ENCODE data around the gene OR2A42. TPM values are rescaled to one million over a fixed set of nuclear protein-coding genes. Genes with fewer than 3 reads are reported as not detected.
"Not testable (repeated sequence)": the region's sequence is repeated elsewhere in the genome, so short reads cannot be mapped to it uniquely, and the experiment has no call there.

Gene OR2A42
- total and polyA plus RNA-seq, 2 donors (not counting 1 experiment from before 2014, with no cell fraction given) = under 0.01 to 0.02 TPM

DNA sequence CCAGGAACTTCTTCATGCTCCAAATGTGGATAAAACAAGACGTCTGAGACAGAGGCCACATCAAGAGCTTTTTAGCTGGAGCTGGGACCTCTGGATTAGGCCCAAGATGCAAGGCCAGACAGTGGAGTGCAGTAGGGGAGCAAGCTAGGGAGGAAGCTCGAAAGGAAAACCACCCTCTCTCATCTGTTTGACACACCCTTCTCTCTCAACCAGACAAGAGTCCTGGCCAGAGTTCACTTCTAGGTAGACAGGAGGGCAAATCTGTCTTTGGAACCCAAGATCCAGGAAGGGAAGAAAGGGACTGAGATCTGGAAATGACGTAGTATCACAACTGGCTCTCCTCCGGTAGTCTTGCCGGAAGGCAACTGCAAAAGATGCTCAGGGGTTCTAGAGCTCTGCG lies 45.0 kb downstream of the OR2A42 start:
- H3K27ac ChIP-seq (ENCODE audit: insufficient read depth, low read length); H3K9ac ChIP-seq (ENCODE audit: insufficient read depth, low read length); H3K79me2 ChIP-seq (ENCODE audit: control insufficient read depth, insufficient read depth, low read length); H3K4me2 ChIP-seq (ENCODE audit: extremely low read depth, insufficient read depth, low read length); H3K4me1 ChIP-seq (ENCODE audit: control insufficient read depth, extremely low read depth, insufficient read depth, low read length); H3K4me3 ChIP-seq (replicated peaks in 1 of 4; ENCODE audit: control extremely low read depth in 1 of 4, insufficient read depth in 1 of 4, low read depth in 3 of 4, low read length in 4 of 4); H2AFZ ChIP-seq (ENCODE audit: low read length); H3K9me3 ChIP-seq (ENCODE audit: control insufficient read depth, insufficient read depth, low read depth, low read length); H3K27me3 ChIP-seq (ENCODE audit: control insufficient read depth, insufficient read depth, low read length); H3K36me3 ChIP-seq (ENCODE audit: control insufficient read depth, insufficient read depth, low read length); DNase-seq (ENCODE audit: low read depth in 2 of 2); H4K20me1 ChIP-seq (ENCODE audit: control insufficient read depth, extremely low read depth, insufficient read depth, low read length): not testable (repeated sequence)

DNA sequence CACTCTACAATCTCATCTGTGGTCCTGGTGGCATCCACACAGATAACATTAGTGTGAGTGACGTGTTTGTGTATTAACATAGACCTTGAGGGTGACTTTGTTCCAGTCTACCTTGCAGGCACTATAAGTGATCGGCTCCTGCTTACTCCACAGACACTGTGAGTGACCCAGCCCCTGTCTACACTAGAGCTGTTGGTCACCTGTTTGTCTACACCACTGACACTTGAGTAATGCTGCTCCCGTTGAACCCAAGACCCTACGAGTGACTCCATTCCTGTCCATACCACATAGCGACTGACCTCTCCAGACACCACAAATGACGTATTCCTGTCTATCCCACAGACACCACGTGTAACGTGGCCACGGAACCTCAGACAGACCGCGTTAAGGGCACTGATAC lies 45.6 kb downstream of the OR2A42 start:
- not testable (repeated sequence) for H3K4me2 ChIP-seq (ENCODE audit: extremely low read depth, insufficient read depth, low read length); H3K27ac ChIP-seq (ENCODE audit: insufficient read depth, low read length); H3K79me2 ChIP-seq (ENCODE audit: control insufficient read depth, insufficient read depth, low read length); H4K20me1 ChIP-seq (ENCODE audit: control insufficient read depth, extremely low read depth, insufficient read depth, low read length); H2AFZ ChIP-seq (ENCODE audit: low read length); H3K9ac ChIP-seq (ENCODE audit: insufficient read depth, low read length); H3K27me3 ChIP-seq (ENCODE audit: control insufficient read depth, insufficient read depth, low read length); H3K36me3 ChIP-seq (ENCODE audit: control insufficient read depth, insufficient read depth, low read length); H3K9me3 ChIP-seq (ENCODE audit: control insufficient read depth, insufficient read depth, low read depth, low read length); H3K4me1 ChIP-seq (ENCODE audit: control insufficient read depth, extremely low read depth, insufficient read depth, low read length); H3K4me3 ChIP-seq (replicated peaks in 1 of 4; ENCODE audit: control extremely low read depth in 1 of 4, insufficient read depth in 1 of 4, low read depth in 3 of 4, low read length in 4 of 4); DNase-seq (ENCODE audit: low read depth in 2 of 2)

DNA sequence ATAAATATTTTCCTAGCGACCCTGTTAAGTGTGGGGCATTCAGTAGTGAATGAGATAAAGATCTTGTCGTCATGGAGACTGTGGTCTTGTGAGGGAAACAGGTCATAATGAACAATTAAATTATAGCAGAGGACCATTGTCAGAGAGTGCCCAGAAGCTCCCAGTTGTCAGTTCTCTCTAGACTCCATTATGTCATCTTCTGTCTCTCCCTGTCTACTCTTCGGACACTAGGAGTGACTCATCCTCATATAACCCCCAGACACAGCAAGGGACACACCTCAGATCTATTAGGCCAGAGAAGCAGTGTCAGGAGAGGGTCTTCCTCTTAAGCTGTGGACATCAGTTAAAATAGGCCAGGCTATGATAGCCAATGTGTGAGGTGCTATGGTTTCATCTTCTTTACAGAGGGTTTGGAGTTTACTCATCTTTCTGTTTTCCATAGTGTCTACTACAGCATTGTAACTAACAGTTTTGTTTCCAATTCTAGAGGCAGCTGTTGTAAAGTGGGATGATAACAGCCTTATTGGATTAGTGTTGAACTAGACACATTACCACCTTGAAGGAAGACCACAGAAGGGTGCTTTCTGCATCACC lies 50.7 kb downstream of the OR2A42 start:
- not testable (repeated sequence) for H3K4me1 ChIP-seq (ENCODE audit: control insufficient read depth, extremely low read depth, insufficient read depth, low read length); H3K36me3 ChIP-seq (ENCODE audit: control insufficient read depth, insufficient read depth, low read length); H3K27me3 ChIP-seq (ENCODE audit: control insufficient read depth, insufficient read depth, low read length); H3K4me3 ChIP-seq (replicated peaks in 1 of 4; ENCODE audit: control extremely low read depth in 1 of 4, insufficient read depth in 1 of 4, low read depth in 3 of 4, low read length in 4 of 4); H3K9ac ChIP-seq (ENCODE audit: insufficient read depth, low read length); DNase-seq (ENCODE audit: low read depth in 2 of 2); H3K27ac ChIP-seq (ENCODE audit: insufficient read depth, low read length); H3K4me2 ChIP-seq (ENCODE audit: extremely low read depth, insufficient read depth, low read length); H2AFZ ChIP-seq (ENCODE audit: low read length); H3K79me2 ChIP-seq (ENCODE audit: control insufficient read depth, insufficient read depth, low read length); H4K20me1 ChIP-seq (ENCODE audit: control insufficient read depth, extremely low read depth, insufficient read depth, low read length); H3K9me3 ChIP-seq (ENCODE audit: control insufficient read depth, insufficient read depth, low read depth, low read length)

DNA sequence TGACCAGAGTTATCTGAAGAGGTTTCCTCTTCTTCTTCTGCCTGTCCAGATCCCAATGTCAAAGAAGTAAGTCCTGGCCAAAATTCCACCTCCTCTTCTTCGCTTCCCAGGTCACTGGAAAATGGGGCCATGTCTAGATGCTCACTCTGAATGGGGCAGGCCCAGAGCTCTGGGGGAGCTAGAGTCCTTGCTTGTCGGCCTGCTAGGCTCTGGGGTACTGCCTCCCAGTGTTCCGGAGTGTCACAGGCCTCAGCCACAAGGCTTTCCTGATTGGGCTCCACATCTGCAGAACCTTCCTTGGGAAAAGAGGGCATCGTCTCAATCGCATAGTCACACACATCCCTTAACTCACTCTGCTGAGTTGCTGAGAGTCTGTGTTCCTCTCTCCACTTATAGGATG lies 51.6 kb downstream of the OR2A42 start:
- not testable (repeated sequence) for H3K9me3 ChIP-seq (ENCODE audit: control insufficient read depth, insufficient read depth, low read depth, low read length); H3K4me1 ChIP-seq (ENCODE audit: control insufficient read depth, extremely low read depth, insufficient read depth, low read length); H3K79me2 ChIP-seq (ENCODE audit: control insufficient read depth, insufficient read depth, low read length); H4K20me1 ChIP-seq (ENCODE audit: control insufficient read depth, extremely low read depth, insufficient read depth, low read length); H3K4me2 ChIP-seq (ENCODE audit: extremely low read depth, insufficient read depth, low read length); H3K4me3 ChIP-seq (replicated peaks in 1 of 4; ENCODE audit: control extremely low read depth in 1 of 4, insufficient read depth in 1 of 4, low read depth in 3 of 4, low read length in 4 of 4); H2AFZ ChIP-seq (ENCODE audit: low read length); DNase-seq (ENCODE audit: low read depth in 2 of 2); H3K27ac ChIP-seq (ENCODE audit: insufficient read depth, low read length); H3K9ac ChIP-seq (ENCODE audit: insufficient read depth, low read length); H3K36me3 ChIP-seq (ENCODE audit: control insufficient read depth, insufficient read depth, low read length); H3K27me3 ChIP-seq (ENCODE audit: control insufficient read depth, insufficient read depth, low read length)

DNA sequence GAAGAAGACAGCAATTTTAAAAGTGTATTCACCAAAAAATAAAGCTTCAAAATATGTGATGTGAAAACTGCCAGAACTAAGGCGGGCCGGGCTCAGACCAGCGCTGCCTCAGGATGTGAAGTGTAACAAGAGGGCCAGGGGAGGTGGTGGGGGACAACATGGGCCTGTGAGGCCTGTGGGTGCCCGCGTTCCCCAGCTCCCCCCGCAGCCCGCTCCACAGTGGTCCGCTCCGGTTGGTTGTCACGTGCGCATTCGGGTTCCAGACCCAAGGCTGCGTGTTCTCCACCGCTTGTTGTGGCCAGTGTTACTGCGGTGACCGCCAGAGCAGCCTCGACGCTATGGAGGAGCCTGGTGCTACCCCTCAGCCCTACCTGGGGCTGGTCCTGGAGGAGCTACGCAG lies 56.2 kb downstream of the OR2A42 start, which contains the start of gene CTAGE4:
Gene CTAGE4 (plus strand): TSS at position 301 of the 400 bp plus-strand sequence. CDS start 38 bp downstream, at position 339.
- H3K36me3 ChIP-seq (ENCODE audit: control insufficient read depth, insufficient read depth, low read length); H4K20me1 ChIP-seq (ENCODE audit: control insufficient read depth, extremely low read depth, insufficient read depth, low read length); H3K4me3 ChIP-seq (replicated peaks in 1 of 4; ENCODE audit: control extremely low read depth in 1 of 4, insufficient read depth in 1 of 4, low read depth in 3 of 4, low read length in 4 of 4); H3K4me1 ChIP-seq (ENCODE audit: control insufficient read depth, extremely low read depth, insufficient read depth, low read length); DNase-seq (ENCODE audit: low read depth in 2 of 2); H3K27ac ChIP-seq (ENCODE audit: insufficient read depth, low read length); H3K4me2 ChIP-seq (ENCODE audit: extremely low read depth, insufficient read depth, low read length); H3K27me3 ChIP-seq (ENCODE audit: control insufficient read depth, insufficient read depth, low read length); H3K9me3 ChIP-seq (ENCODE audit: control insufficient read depth, insufficient read depth, low read depth, low read length); H3K79me2 ChIP-seq (ENCODE audit: control insufficient read depth, insufficient read depth, low read length); H3K9ac ChIP-seq (ENCODE audit: insufficient read depth, low read length); H2AFZ ChIP-seq (ENCODE audit: low read length): not testable (repeated sequence)

DNA sequence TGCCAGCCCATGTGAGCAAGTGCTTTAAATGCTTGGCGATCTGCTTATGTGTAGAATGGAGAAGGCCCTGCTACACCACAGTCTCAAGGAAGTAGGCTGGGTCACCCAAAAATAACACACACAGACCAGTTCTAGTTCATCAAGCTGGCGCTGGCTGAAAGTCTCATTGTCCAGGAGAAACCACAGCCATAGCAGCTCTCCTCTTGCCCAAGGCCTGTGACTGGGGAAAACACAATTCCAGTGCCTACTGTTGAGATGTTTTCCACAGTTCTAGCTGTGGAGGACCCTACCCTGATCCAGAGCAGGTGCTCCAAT lies 60.3 kb downstream of the OR2A42 start:
- H3K9me3 ChIP-seq (ENCODE audit: control insufficient read depth, insufficient read depth, low read depth, low read length); H4K20me1 ChIP-seq (ENCODE audit: control insufficient read depth, extremely low read depth, insufficient read depth, low read length); H3K4me1 ChIP-seq (ENCODE audit: control insufficient read depth, extremely low read depth, insufficient read depth, low read length); H3K27ac ChIP-seq (ENCODE audit: insufficient read depth, low read length); H3K4me3 ChIP-seq (replicated peaks in 1 of 4; ENCODE audit: control extremely low read depth in 1 of 4, insufficient read depth in 1 of 4, low read depth in 3 of 4, low read length in 4 of 4); H3K9ac ChIP-seq (ENCODE audit: insufficient read depth, low read length); DNase-seq (ENCODE audit: low read depth in 2 of 2); H3K4me2 ChIP-seq (ENCODE audit: extremely low read depth, insufficient read depth, low read length); H2AFZ ChIP-seq (ENCODE audit: low read length); H3K36me3 ChIP-seq (ENCODE audit: control insufficient read depth, insufficient read depth, low read length); H3K79me2 ChIP-seq (ENCODE audit: control insufficient read depth, insufficient read depth, low read length); H3K27me3 ChIP-seq (ENCODE audit: control insufficient read depth, insufficient read depth, low read length): not testable (repeated sequence)
